ENCODE data around the gene MUS81. TPM values are rescaled to one million over a fixed set of nuclear protein-coding genes. Genes with fewer than 3 reads are reported as not detected.

The MUS81 gene
- total RNA-seq, 5 donors from 2014 or later (not counting 1 experiment from before 2014, with no cell fraction given): 55.5 to 118 (median 95.6) TPM

- Mint-ChIP-seq H3K27ac (no peak overlapping the region), H3K9me3 (no peaks in the 10 kb centered on the region), H3K27me3 (peaks cover 0 to 3% of the 10 kb centered on the region in 2 donors), H3K4me1 (peaks cover 29 to 44% (median 31%) of the 10 kb centered on the region in 3 donors), H3K4me3 (no peak overlapping the region), H3K36me3 (no peaks in the 10 kb centered on the region)
- peaks cover 0 to 23% of the 10 kb centered on the region in 2 experiments for H3K27me3 ChIP-seq (replicated peaks in 1 of 2; ENCODE audit: control insufficient read depth in 2 of 2, extremely low read depth in 1 of 2, insufficient read depth in 2 of 2, low read length in 1 of 2)
- no peak overlapping the region for H3K4me3 ChIP-seq (ENCODE audit: control insufficient read depth in 1 of 2, extremely low read depth in 1 of 2, low read length in 1 of 2)
- ATAC-seq (replicated peaks in 1 of 4) (no peak), DNase-seq (no peak)
- 100% methylated on average over 1 of the region's 4 CpGs for WGBS (ENCODE audit: insufficient coverage)
- H3K36me3 ChIP-seq (ENCODE audit: control insufficient read depth in 2 of 2, extremely low read depth in 1 of 2, insufficient read depth in 1 of 2, low read length in 1 of 2): no peaks in the 10 kb centered on the region
- POLR2A ChIA-PET: no interaction called here
- CTCF ChIA-PET: interaction anchor here in 1 of 2 donors (0.7 to 0.8 kb wide), 2 partner anchors 12 to 494 kb away, joined by 3 to 4 read pairs; no protein-coding TSS in a partner anchor
- no peak overlapping the region for H3K27ac ChIP-seq (ENCODE audit: low read length)
- H3K9me3 ChIP-seq: no peaks in the 10 kb centered on the region
- peaks cover 19 to 60% of the 10 kb centered on the region in 2 experiments for H3K4me1 ChIP-seq (ENCODE audit: control insufficient read depth in 1 of 2, extremely low read depth in 1 of 2, insufficient read depth in 2 of 2, low read length in 2 of 2)
Observed at GRCh38 chr11:65897020-65897471, 36.8 kb downstream of the MUS81 start.

GRCh38 chr11:65898656-65899355 lies 38.6 kb downstream of the MUS81 start:
- no peaks in the 10 kb centered on the region for H3K36me3 Mint-ChIP-seq
- H3K4me1 Mint-ChIP-seq: peaks cover 11 to 28% (median 13%) of the 10 kb centered on the region in 3 donors
- Histone ChIP-seq H3K27ac (ENCODE audit: low read length) (no peak overlapping the region), H3K9me3 (no peaks in the 10 kb centered on the region), H3K4me3 (ENCODE audit: control insufficient read depth in 1 of 2, extremely low read depth in 1 of 2, low read length in 1 of 2) (no peak overlapping the region), H3K4me1 (ENCODE audit: control insufficient read depth in 1 of 2, extremely low read depth in 1 of 2, insufficient read depth in 2 of 2, low read length in 2 of 2) (peaks cover 12 to 43% of the 10 kb centered on the region in 2 experiments), H3K27me3 (replicated peaks in 1 of 2; ENCODE audit: control insufficient read depth in 2 of 2, extremely low read depth in 1 of 2, insufficient read depth in 2 of 2, low read length in 1 of 2) (peaks cover 0 to 31% of the 10 kb centered on the region in 2 experiments), H3K36me3 (ENCODE audit: control insufficient read depth in 2 of 2, extremely low read depth in 1 of 2, insufficient read depth in 1 of 2, low read length in 1 of 2) (no peaks in the 10 kb centered on the region)
- peak overlapping the region; percentile 56 to 78 (median 61) for H3K4me3 Mint-ChIP-seq
- ChIA-PET CTCF (interaction anchor here (0.8 to 1.1 kb wide), 2 partner anchors 8 to 9 kb away, joined by 3 to 4 read pairs; partner anchors contain the start of gene CCDC85B (in 1 of the 2)), POLR2A (interaction anchor here (0.6 to 1.8 kb wide), 5 partner anchors 8 to 256 kb away, joined by 3 to 14 read pairs (median 3); partner anchors contain the start of gene CCDC85B (in 1 of the 2))
- no peaks in the 10 kb centered on the region for H3K9me3 Mint-ChIP-seq
- no peak for ATAC-seq (replicated peaks in 1 of 4)
- no peak overlapping the region for H3K27ac Mint-ChIP-seq
- DNase-seq: no peak
- H3K27me3 Mint-ChIP-seq: peaks cover 0 to 3% of the 10 kb centered on the region in 2 donors
- 24% methylated on average over 25 of the region's 28 CpGs for WGBS (ENCODE audit: insufficient coverage)

GRCh38 chr11:65899356-65900124 lies 39.3 kb downstream of the MUS81 start:
- Mint-ChIP-seq H3K9me3 (no peaks in the 10 kb centered on the region), H3K4me3 (peak overlapping the region; percentile 52 to 64 (median 64)), H3K27me3 (peaks cover 0 to 3% of the 10 kb centered on the region in 2 donors), H3K4me1 (peaks cover 5 to 22% (median 6%) of the 10 kb centered on the region in 3 donors), H3K36me3 (no peaks in the 10 kb centered on the region), H3K27ac (no peak overlapping the region)
- no peaks in the 10 kb centered on the region for H3K9me3 ChIP-seq
- CTCF ChIA-PET: no interaction called here
- no peaks in the 10 kb centered on the region for H3K36me3 ChIP-seq (ENCODE audit: control insufficient read depth in 2 of 2, extremely low read depth in 1 of 2, insufficient read depth in 1 of 2, low read length in 1 of 2)
- no peak overlapping the region for H3K27ac ChIP-seq (ENCODE audit: low read length)
- DNase-seq (peak in 6 of 35 experiments; percentile 15 to 59 (median 32)), ATAC-seq (replicated peaks in 1 of 4) (peak in 2 of 4 experiments; percentile 17 to 24)
- POLR2A ChIA-PET: interaction anchor here (0.9 to 1.8 kb wide), 2 partner anchors 9 to 256 kb away, joined by 3 to 13 read pairs; partner anchors contain the start of gene CCDC85B (in 1 of the 2)
- H3K27me3 ChIP-seq (replicated peaks in 1 of 2; ENCODE audit: control insufficient read depth in 2 of 2, extremely low read depth in 1 of 2, insufficient read depth in 2 of 2, low read length in 1 of 2): peaks cover 0 to 31% of the 10 kb centered on the region in 2 experiments
- H3K4me3 ChIP-seq (ENCODE audit: control insufficient read depth in 1 of 2, extremely low read depth in 1 of 2, low read length in 1 of 2): peak overlapping the region; percentile 39 to 65
- 2% methylated on average over 69 of the region's 78 CpGs for WGBS (ENCODE audit: insufficient coverage)
- H3K4me1 ChIP-seq (ENCODE audit: control insufficient read depth in 1 of 2, extremely low read depth in 1 of 2, insufficient read depth in 2 of 2, low read length in 2 of 2): peaks cover 7 to 36% of the 10 kb centered on the region in 2 experiments

- peaks cover 0 to 3% of the 10 kb centered on the region in 2 donors for H3K27me3 Mint-ChIP-seq
- Histone ChIP-seq H3K27me3 (replicated peaks in 1 of 2; ENCODE audit: control insufficient read depth in 2 of 2, extremely low read depth in 1 of 2, insufficient read depth in 2 of 2, low read length in 1 of 2) (peaks cover 0 to 34% of the 10 kb centered on the region in 2 experiments), H3K4me1 (ENCODE audit: control insufficient read depth in 1 of 2, extremely low read depth in 1 of 2, insufficient read depth in 2 of 2, low read length in 2 of 2) (peaks cover 7 to 33% of the 10 kb centered on the region in 2 experiments), H3K36me3 (ENCODE audit: control insufficient read depth in 2 of 2, extremely low read depth in 1 of 2, insufficient read depth in 1 of 2, low read length in 1 of 2) (no peaks in the 10 kb centered on the region), H3K4me3 (ENCODE audit: control insufficient read depth in 1 of 2, extremely low read depth in 1 of 2, low read length in 1 of 2) (peak within 1 kb of the TSS; percentile 39 to 65), H3K27ac (ENCODE audit: low read length) (peak within 1 kb of the TSS; percentile 47), H3K9me3 (no peaks in the 10 kb centered on the region)
- ChIA-PET CTCF (interaction anchor here (0.6 to 2.6 kb wide), 4 partner anchors 9 to 480 kb away, joined by 4 to 22 read pairs (median 13); partner anchors contain the start of genes CCDC85B (in 1 of the 2) and FIBP (in 1 of the 2)), POLR2A (interaction anchor here (0.5 to 1.8 kb wide), 6 partner anchors 8 to 395 kb away, joined by 3 to 13 read pairs (median 5); partner anchors contain the start of gene CCDC85B (in 1 of the 2))
- peak; percentile 91 to 97 (median 94) for ATAC-seq (replicated peaks in 1 of 4)
- under 1% methylated on average over 72 of the region's 80 CpGs for WGBS (ENCODE audit: insufficient coverage)
- H3K36me3 Mint-ChIP-seq: no peaks in the 10 kb centered on the region
- H3K4me3 Mint-ChIP-seq: peak within 1 kb of the TSS; percentile 61 to 74 (median 64)
- no peaks in the 10 kb centered on the region for H3K9me3 Mint-ChIP-seq
- DNase-seq: peak; percentile 64 to 96 (median 89)
- H3K27ac Mint-ChIP-seq: peak within 1 kb of the TSS in 1 of 2 donors; percentile 76
- peaks cover 5 to 19% (median 6%) of the 10 kb centered on the region in 3 donors for H3K4me1 Mint-ChIP-seq
Observed at GRCh38 chr11:65900125-65900898, 40.1 kb downstream of the MUS81 start, which contains the start of gene FOSL1. FOSL1 (minus strand) TSS chr11:65900388; CDS start chr11:65900339, 49 bp downstream.

- Mint-ChIP-seq H3K27me3 (peaks cover 0 to 3% of the 10 kb centered on the region in 2 donors), H3K9me3 (no peaks in the 10 kb centered on the region), H3K4me3 (peak overlapping the region; percentile 61 to 74 (median 64)), H3K27ac (peak overlapping the region in 1 of 2 donors; percentile 76), H3K36me3 (no peaks in the 10 kb centered on the region), H3K4me1 (peaks cover 5 to 16% (median 6%) of the 10 kb centered on the region in 3 donors)
- H3K4me3 ChIP-seq (ENCODE audit: control insufficient read depth in 1 of 2, extremely low read depth in 1 of 2, low read length in 1 of 2): peak overlapping the region in 1 of 2 donors; percentile 65
- POLR2A ChIA-PET: interaction anchor here (0.5 to 1.8 kb wide), 6 partner anchors 9 to 395 kb away, joined by 3 to 13 read pairs (median 5); partner anchors contain the start of gene CCDC85B (in 1 of the 2)
- peaks cover 7 to 33% of the 10 kb centered on the region in 2 experiments for H3K4me1 ChIP-seq (ENCODE audit: control insufficient read depth in 1 of 2, extremely low read depth in 1 of 2, insufficient read depth in 2 of 2, low read length in 2 of 2)
- H3K36me3 ChIP-seq (ENCODE audit: control insufficient read depth in 2 of 2, extremely low read depth in 1 of 2, insufficient read depth in 1 of 2, low read length in 1 of 2): no peaks in the 10 kb centered on the region
- ATAC-seq (replicated peaks in 1 of 4) (no peak), DNase-seq (no peak)
- WGBS (ENCODE audit: insufficient coverage): no CpG with 5 or more reads among the region's 11 CpGs
- H3K27ac ChIP-seq (ENCODE audit: low read length): peak overlapping the region; percentile 47
- no peaks in the 10 kb centered on the region for H3K9me3 ChIP-seq
- H3K27me3 ChIP-seq (replicated peaks in 1 of 2; ENCODE audit: control insufficient read depth in 2 of 2, extremely low read depth in 1 of 2, insufficient read depth in 2 of 2, low read length in 1 of 2): peaks cover 0 to 34% of the 10 kb centered on the region in 2 experiments
- CTCF ChIA-PET: interaction anchor here (0.6 to 2.6 kb wide), 4 partner anchors 9 to 481 kb away, joined by 4 to 22 read pairs (median 13); partner anchors contain the start of genes CCDC85B (in 1 of the 2) and FIBP (in 1 of the 2)
Observed at GRCh38 chr11:65900899-65901180, 40.6 kb downstream of the MUS81 start.

Data from T-cell (primary cell).